HG03196 (cell line): ENCODE results near the gene RGS3.
"Not testable (repeated sequence)": the region's sequence is repeated elsewhere in the genome, so short reads cannot be mapped to it uniquely, and the experiment has no call there.

Source experiments
- ATAC-seq: cut with Tn5 transposase; IDR thresholded peaks from one replicate; pipeline ENCODE4 v1.9.1; 2021; ENCODE audit not compliant: unreplicated experiment

Gene RGS3

GRCh38 chr9:113631871-113632665 is 168.5 kb downstream of the RGS3 start:
- no peak for ATAC-seq

- no peak for ATAC-seq
Observed at GRCh38 chr9:113632776-113633590, 169.5 kb downstream of the RGS3 start.

DNA sequence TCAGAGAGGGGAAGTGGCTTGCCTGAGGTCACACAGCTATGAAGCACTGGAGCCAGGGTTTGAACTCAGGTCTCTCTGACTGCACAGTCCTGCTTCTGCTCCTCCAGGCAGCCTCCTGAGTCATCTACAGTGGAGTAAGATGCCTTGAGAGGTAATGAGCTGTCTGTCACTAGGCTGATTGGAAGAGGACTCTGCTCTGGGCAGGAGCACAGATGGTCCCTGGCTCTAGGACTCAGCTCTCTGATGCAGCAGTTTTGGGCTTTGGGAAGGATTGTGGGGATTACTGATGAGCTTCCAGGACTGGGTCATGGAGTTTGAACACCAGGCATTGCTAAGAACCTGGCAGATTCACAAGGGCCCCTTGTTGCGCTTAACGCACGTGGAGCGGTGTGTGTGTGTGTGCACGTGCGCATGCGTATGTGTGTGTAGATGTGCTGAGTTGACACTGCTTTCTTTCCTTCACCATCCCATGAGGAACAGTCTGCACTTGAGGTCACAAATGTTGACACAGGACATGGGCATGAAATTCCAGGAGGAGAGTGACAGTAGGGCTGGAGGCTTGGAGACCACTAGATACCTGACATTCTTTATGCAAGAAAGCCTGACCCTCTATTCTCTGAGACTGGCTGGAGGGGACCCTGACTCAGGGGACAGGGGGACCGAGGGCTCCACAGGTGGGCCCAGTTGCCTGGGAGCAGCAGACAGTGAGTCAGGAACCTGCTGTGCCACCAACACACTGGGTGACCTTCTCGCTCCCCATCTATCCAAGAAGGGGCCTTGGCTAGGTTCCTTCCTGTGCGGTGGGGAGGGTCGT is 170.5 kb downstream of the RGS3 start:
- no peak for ATAC-seq

- no peak for ATAC-seq
Observed at GRCh38 chr9:113634596-113635515, 171.3 kb downstream of the RGS3 start.

DNA sequence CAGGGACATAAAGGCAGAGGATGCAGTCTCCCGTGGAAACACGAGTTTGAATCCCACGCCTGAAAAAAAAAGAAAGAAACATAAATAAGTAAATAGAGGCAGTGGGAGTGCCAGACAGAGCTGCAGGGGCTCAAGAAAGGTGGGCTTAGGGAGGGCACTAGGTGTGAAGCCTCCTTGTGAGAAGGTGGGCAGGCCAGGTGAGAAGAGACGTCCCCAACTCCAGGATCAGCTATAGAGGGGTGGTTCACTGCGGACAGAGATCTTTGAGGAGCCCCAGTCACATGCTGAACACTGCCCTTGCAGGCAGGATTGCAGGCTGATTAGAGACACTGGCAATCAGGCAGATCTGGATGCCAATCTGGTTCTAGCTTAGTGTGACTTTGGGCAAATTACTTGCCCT is 172.1 kb downstream of the RGS3 start:
- no peak for ATAC-seq

DNA sequence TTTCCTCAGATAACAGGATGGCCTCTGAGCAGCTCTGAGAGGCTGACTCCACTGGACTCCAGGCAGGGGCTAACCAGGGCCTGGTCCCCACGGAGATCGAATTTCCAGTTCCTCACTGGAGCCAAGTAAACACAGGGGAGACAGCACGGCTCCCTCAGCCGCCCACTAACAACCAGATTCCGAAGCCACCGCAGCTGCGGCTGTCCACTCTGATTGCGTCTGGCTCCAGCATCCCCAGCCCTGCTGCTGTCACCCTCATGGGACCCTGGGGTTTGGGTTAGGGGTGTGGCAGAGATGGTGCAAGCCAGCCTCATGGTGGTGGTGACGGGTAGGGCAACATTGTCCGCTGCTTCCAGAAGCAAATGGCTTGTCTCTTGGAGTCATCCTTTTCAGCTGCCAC is 172.6 kb downstream of the RGS3 start:
- no peak for ATAC-seq

GRCh38 chr9:113636693-113637092 is 173.2 kb downstream of the RGS3 start:
- no peak for ATAC-seq

- ATAC-seq, result no peak
Observed at GRCh38 chr9:113638490-113638889, 175.0 kb downstream of the RGS3 start.

GRCh38 chr9:113638897-113639296 is 175.4 kb downstream of the RGS3 start:
- ATAC-seq, result no peak

DNA sequence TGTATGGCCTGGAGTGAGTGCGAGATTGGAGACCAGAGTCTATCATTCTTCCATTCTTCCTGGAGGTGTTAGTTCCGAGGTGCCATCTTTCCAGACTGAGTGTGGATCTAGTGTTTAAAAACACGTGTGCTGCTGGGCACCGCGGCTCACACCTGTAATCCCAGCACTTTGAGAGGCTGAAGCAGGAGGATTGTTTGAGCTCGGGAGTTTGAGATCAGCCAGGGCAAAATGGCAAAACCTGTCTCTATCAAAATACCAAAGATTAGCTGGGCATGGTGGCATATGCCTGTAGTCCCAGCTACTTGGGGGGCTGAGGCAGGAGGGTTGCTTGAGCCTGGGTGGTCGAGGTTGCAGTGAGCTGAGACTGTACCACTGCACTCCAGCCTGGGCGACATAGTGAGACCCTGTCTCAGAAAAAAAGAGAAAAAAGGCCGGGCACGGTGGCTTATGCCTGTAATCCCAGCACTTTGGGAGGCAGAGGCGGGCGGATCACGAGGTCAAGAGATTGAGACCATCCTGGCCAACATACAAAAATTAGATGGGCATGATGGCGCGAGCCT is 176.0 kb downstream of the RGS3 start:
- ATAC-seq, result not testable (repeated sequence)

- ATAC-seq, result no peak
Observed at GRCh38 chr9:113640418-113640817, 176.9 kb downstream of the RGS3 start.

DNA sequence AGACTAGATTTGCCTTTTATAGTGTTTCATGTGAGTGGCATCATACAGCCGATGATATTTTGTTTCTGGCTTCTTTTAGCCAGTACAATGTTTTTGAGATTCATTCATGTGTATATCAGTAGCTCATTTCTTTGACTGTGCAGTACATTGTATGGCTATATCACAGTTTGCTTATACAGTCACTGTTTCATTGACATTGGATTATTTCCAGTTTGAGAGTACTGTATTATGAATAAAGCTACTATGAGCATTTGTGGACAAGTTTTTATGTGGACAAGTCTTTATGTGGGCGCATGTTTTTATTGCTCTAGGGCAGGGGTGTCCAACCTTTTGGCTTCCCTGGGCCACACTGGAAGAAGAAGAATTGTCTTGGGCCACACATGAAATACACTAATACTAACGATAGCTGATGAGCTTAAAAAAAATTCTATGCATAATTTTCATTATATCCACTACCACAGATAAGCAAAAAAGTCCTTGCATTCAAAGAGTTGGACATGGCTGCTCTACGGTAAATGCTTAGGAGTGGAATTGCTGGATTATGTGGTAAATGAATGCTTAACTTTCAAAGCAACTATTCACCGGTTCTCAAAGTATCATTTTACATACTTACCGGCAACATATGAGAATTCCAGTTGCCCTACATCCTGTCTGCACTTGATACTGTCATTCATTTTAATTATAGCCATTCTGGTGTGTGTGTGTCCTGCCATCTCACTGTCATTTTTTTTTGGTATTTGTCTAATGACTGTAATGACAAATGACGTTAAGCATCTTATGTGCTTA is 177.8 kb downstream of the RGS3 start:
- ATAC-seq, result no peak

DNA sequence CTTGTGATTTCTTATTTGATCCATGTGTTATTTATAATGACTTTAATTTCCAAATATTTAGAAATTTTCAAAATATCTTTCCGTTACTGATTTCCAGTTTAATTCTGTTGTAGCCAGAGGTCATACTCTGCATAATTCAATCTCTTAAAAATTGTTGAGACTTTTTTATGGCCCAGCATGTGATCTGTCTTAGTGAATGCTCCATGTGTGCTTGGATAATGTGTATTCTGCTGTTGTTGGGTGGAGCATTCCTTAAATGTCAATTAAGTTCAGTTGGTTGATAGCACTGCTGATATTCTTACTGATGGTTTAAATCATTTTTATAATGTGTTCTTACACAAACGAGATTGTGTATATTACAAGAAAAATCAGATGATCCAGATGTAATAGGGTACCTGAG is 180.8 kb downstream of the RGS3 start:
- no peak for ATAC-seq

GRCh38 chr9:113645227-113645977 is 181.9 kb downstream of the RGS3 start:
- ATAC-seq, result no peak

- ATAC-seq, result no peak
Observed at GRCh38 chr9:113645978-113646253, 182.4 kb downstream of the RGS3 start.

- ATAC-seq, result no peak
Observed at GRCh38 chr9:113646491-113646890, 183.0 kb downstream of the RGS3 start.
